Activated naive CD8-positive, alpha-beta T cell treated with anti-CD3 and anti-CD28 coated beads, Interleukin-2, amount 10 ng/mL, durations not matched to agents 7 days and 5 days (primary cell): ENCODE measurements around the gene ZNF791. TPM values are rescaled to one million over a fixed set of nuclear protein-coding genes. Genes with fewer than 3 reads are reported as not detected.
A peak's percentile ranks its signal among the peaks of the same experiment; 100 is the strongest.
"Not testable (repeated sequence)": the region's sequence is repeated elsewhere in the genome, so short reads cannot be mapped to it uniquely, and the experiment has no call there.

ENCODE experiments used
- ATAC-seq: fragments of 150-1000 bp; cut with Tn5 transposase; one replicate; pipeline ENCODE4 v1.10.0; 2021; ENCODE audit warnings: low read depth, moderate library complexity
- POLR2A ChIA-PET: fragments of 350-600 bp; sonication (Branson Sonifier 250); formaldehyde crosslinking; loops from one replicate; lab custom pipeline; 2021; ENCODE audit warnings: antibody characterized with exemption; lab: Charles Lee
- DNase-seq: peaks from one replicate; pipeline ENCODE4 v3.0.0; 2021
- H3K27ac Mint-ChIP-seq: one replicate; pipeline ENCODE4 v1.8.0; 2022; ENCODE audit warnings: mild to moderate bottlenecking, mixed read lengths
- H3K27me3 Mint-ChIP-seq: one replicate; pipeline ENCODE4 v1.8.0; 2022; ENCODE audit warnings: mild to moderate bottlenecking, moderate library complexity, mixed read lengths
- H3K36me3 Mint-ChIP-seq: one replicate; pipeline ENCODE4 v1.8.0; 2021; ENCODE audit warnings: mild to moderate bottlenecking, mixed read lengths
- H3K4me1 Mint-ChIP-seq: one replicate; pipeline ENCODE4 v1.8.0; 2021; ENCODE audit warnings: mixed read lengths
- H3K4me3 Mint-ChIP-seq: one replicate; pipeline ENCODE4 v1.8.0; 2022; ENCODE audit warnings: mild to moderate bottlenecking, moderate library complexity, mixed read lengths
- H3K9me3 Mint-ChIP-seq: one replicate; pipeline ENCODE4 v1.8.0; 2021; ENCODE audit warnings: mixed read lengths
- total RNA-seq, 2 experiments: library from RNA; stranded (reverse); gene quantifications; one replicate each; pipeline ENCODE4 v1.2.3, GENCODE V29; 2021

ZNF791 gene
- total RNA-seq, 2 experiments from 2014 or later: 37.1 to 42.7 TPM

- Mint-ChIP-seq H3K36me3 (peaks cover 7% of the 10 kb centered on the region), H3K27ac (no peak overlapping the region), H3K9me3 (no peaks in the 10 kb centered on the region), H3K4me1 (peaks cover 12% of the 10 kb centered on the region), H3K4me3 (no peak overlapping the region), H3K27me3 (no peaks in the 10 kb centered on the region)
- no peak for DNase-seq
- POLR2A ChIA-PET: no interaction called here
- ATAC-seq: no peak
Measured at GRCh38 chr19:12642506-12642905, 31.8 kb downstream of the ZNF791 start.

GRCh38 chr19:12643716-12644115 lies 33.0 kb downstream of the ZNF791 start:
- DNase-seq, ATAC-seq, H3K9me3 Mint-ChIP-seq, H3K27ac Mint-ChIP-seq, POLR2A ChIA-PET, H3K27me3 Mint-ChIP-seq, H3K4me3 Mint-ChIP-seq: not testable (repeated sequence)
- H3K36me3 Mint-ChIP-seq: peaks cover 11% of the 10 kb centered on the region
- H3K4me1 Mint-ChIP-seq: peaks cover 13% of the 10 kb centered on the region

GRCh38 chr19:12646551-12646950 lies 35.8 kb downstream of the ZNF791 start:
- POLR2A ChIA-PET: no interaction called here
- ATAC-seq: no peak
- DNase-seq: no peak
- peaks cover 25% of the 10 kb centered on the region for H3K36me3 Mint-ChIP-seq
- H3K9me3 Mint-ChIP-seq: no peaks in the 10 kb centered on the region
- H3K27me3 Mint-ChIP-seq: no peaks in the 10 kb centered on the region
- H3K27ac Mint-ChIP-seq: peak overlapping the region; percentile 42
- no peak overlapping the region for H3K4me3 Mint-ChIP-seq
- peaks cover 7% of the 10 kb centered on the region for H3K4me1 Mint-ChIP-seq

GRCh38 chr19:12647047-12647446 lies 36.3 kb downstream of the ZNF791 start:
- peaks cover 7% of the 10 kb centered on the region for H3K4me1 Mint-ChIP-seq
- no peak for DNase-seq
- peaks cover 29% of the 10 kb centered on the region for H3K36me3 Mint-ChIP-seq
- no peak for ATAC-seq
- no peaks in the 10 kb centered on the region for H3K27me3 Mint-ChIP-seq
- H3K9me3 Mint-ChIP-seq: no peaks in the 10 kb centered on the region
- no peak overlapping the region for H3K4me3 Mint-ChIP-seq
- no peak overlapping the region for H3K27ac Mint-ChIP-seq
- POLR2A ChIA-PET: no interaction called here

GRCh38 chr19:12647490-12648071 lies 36.9 kb downstream of the ZNF791 start:
- ATAC-seq (peak; percentile 34), DNase-seq (peak; percentile 50)
- peaks cover 7% of the 10 kb centered on the region for H3K4me1 Mint-ChIP-seq
- H3K27ac Mint-ChIP-seq: no peak overlapping the region
- POLR2A ChIA-PET: no interaction called here
- no peak overlapping the region for H3K4me3 Mint-ChIP-seq
- H3K27me3 Mint-ChIP-seq: no peaks in the 10 kb centered on the region
- H3K9me3 Mint-ChIP-seq: no peaks in the 10 kb centered on the region
- H3K36me3 Mint-ChIP-seq: peaks cover 32% of the 10 kb centered on the region

- POLR2A ChIA-PET: no interaction called here
- DNase-seq: no peak
- Mint-ChIP-seq H3K9me3 (no peaks in the 10 kb centered on the region), H3K27ac (no peak overlapping the region), H3K4me1 (peaks cover 7% of the 10 kb centered on the region), H3K4me3 (no peak overlapping the region), H3K36me3 (peaks cover 32% of the 10 kb centered on the region), H3K27me3 (no peaks in the 10 kb centered on the region)
- no peak for ATAC-seq
Measured at GRCh38 chr19:12648088-12648487, 37.4 kb downstream of the ZNF791 start.

GRCh38 chr19:12649941-12650340 lies 39.2 kb downstream of the ZNF791 start:
- POLR2A ChIA-PET: no interaction called here
- no peak for ATAC-seq
- peaks cover 34% of the 10 kb centered on the region for H3K36me3 Mint-ChIP-seq
- no peak overlapping the region for H3K4me3 Mint-ChIP-seq
- H3K4me1 Mint-ChIP-seq: peaks cover 7% of the 10 kb centered on the region
- no peaks in the 10 kb centered on the region for H3K27me3 Mint-ChIP-seq
- H3K27ac Mint-ChIP-seq: no peak overlapping the region
- H3K9me3 Mint-ChIP-seq: no peaks in the 10 kb centered on the region
- no peak for DNase-seq

GRCh38 chr19:12652219-12652618 lies 41.5 kb downstream of the ZNF791 start:
- no peaks in the 10 kb centered on the region for H3K27me3 Mint-ChIP-seq
- H3K4me3 Mint-ChIP-seq: no peak overlapping the region
- H3K27ac Mint-ChIP-seq: no peak overlapping the region
- ATAC-seq (no peak), DNase-seq (no peak)
- H3K9me3 Mint-ChIP-seq: no peaks in the 10 kb centered on the region
- peaks cover 4% of the 10 kb centered on the region for H3K4me1 Mint-ChIP-seq
- peaks cover 44% of the 10 kb centered on the region for H3K36me3 Mint-ChIP-seq
- POLR2A ChIA-PET: no interaction called here

GRCh38 chr19:12655546-12655945 lies 44.8 kb downstream of the ZNF791 start:
- no peaks in the 10 kb centered on the region for H3K9me3 Mint-ChIP-seq
- no peak overlapping the region for H3K4me3 Mint-ChIP-seq
- no peaks in the 10 kb centered on the region for H3K4me1 Mint-ChIP-seq
- no peaks in the 10 kb centered on the region for H3K27me3 Mint-ChIP-seq
- no peak overlapping the region for H3K27ac Mint-ChIP-seq
- POLR2A ChIA-PET: no interaction called here
- H3K36me3 Mint-ChIP-seq: peaks cover 39% of the 10 kb centered on the region
- ATAC-seq (no peak), DNase-seq (no peak)

- Mint-ChIP-seq H3K27me3 (no peaks in the 10 kb centered on the region), H3K4me1 (no peaks in the 10 kb centered on the region), H3K36me3 (peaks cover 30% of the 10 kb centered on the region), H3K27ac (no peak overlapping the region), H3K4me3 (no peak overlapping the region), H3K9me3 (no peaks in the 10 kb centered on the region)
- DNase-seq (no peak), ATAC-seq (peak; percentile 7)
- POLR2A ChIA-PET: no interaction called here
Measured at GRCh38 chr19:12656899-12657571, 46.3 kb downstream of the ZNF791 start.

GRCh38 chr19:12657966-12658365 lies 47.2 kb downstream of the ZNF791 start:
- Mint-ChIP-seq H3K4me1 (no peaks in the 10 kb centered on the region), H3K27me3 (no peaks in the 10 kb centered on the region), H3K4me3 (no peak overlapping the region), H3K27ac (no peak overlapping the region), H3K36me3 (peaks cover 27% of the 10 kb centered on the region), H3K9me3 (no peaks in the 10 kb centered on the region)
- POLR2A ChIA-PET: interaction anchor here (0.6 to 0.8 kb wide), 2 partner anchors 9 to 137 kb away, joined by 3 to 4 read pairs; no protein-coding TSS in a partner anchor
- no peak for ATAC-seq
- DNase-seq: no peak

GRCh38 chr19:12660980-12661379 lies 50.3 kb downstream of the ZNF791 start:
- ATAC-seq (no peak), DNase-seq (no peak)
- no peaks in the 10 kb centered on the region for H3K27me3 Mint-ChIP-seq
- POLR2A ChIA-PET: no interaction called here
- peaks cover 11% of the 10 kb centered on the region for H3K4me1 Mint-ChIP-seq
- H3K4me3 Mint-ChIP-seq: no peak overlapping the region
- H3K36me3 Mint-ChIP-seq: peaks cover 24% of the 10 kb centered on the region
- no peaks in the 10 kb centered on the region for H3K9me3 Mint-ChIP-seq
- no peak overlapping the region for H3K27ac Mint-ChIP-seq

- Mint-ChIP-seq H3K4me1 (peaks cover 30% of the 10 kb centered on the region), H3K27me3 (no peaks in the 10 kb centered on the region), H3K4me3 (peak overlapping the region; percentile 92), H3K9me3 (no peaks in the 10 kb centered on the region), H3K27ac (peak overlapping the region; percentile 82), H3K36me3 (peaks cover 9% of the 10 kb centered on the region)
- ATAC-seq (no peak), DNase-seq (no peak)
- POLR2A ChIA-PET: interaction anchor here (0.5 to 0.9 kb wide), 3 partner anchors 14 to 42 kb away, joined by 3 to 6 read pairs (median 3); no protein-coding TSS in a partner anchor
Measured at GRCh38 chr19:12664406-12665280, 53.9 kb downstream of the ZNF791 start.
